GM21390 (cell line): ENCODE measurements around the gene RTL5.

Experiments
- ATAC-seq: cut with Tn5 transposase; IDR thresholded peaks from one replicate; pipeline ENCODE4 v1.9.1; 2021; ENCODE audit not compliant: unreplicated experiment

The RTL5 gene

GRCh38 chrX:72079607-72080006, 52.1 kb downstream of the RTL5 start:
- ATAC-seq = no peak

- ATAC-seq = no peak
Observed at GRCh38 chrX:72078411-72078810, 53.3 kb downstream of the RTL5 start.
